Effector memory CD4-positive, alpha-beta T cell (primary cell): ENCODE data around the gene ANKRD63.

Experiments used
- DNase-seq, 3 donors: peaks; one replicate each; pipeline ENCODE4 v3.0.0-alpha.2; 2020
- H3K27ac ChIP-seq: 2 replicates; pipeline ENCODE4 v1.7.0; 2013; ENCODE audit warnings: mild to moderate bottlenecking, low read length, moderate library complexity; ENCODE audit not compliant: insufficient read depth, poor library complexity, severe bottlenecking
- H3K27me3 ChIP-seq: replicated peaks from 2 replicates; pipeline ENCODE4 v1.7.0; 2013; ENCODE audit warnings: mild to moderate bottlenecking, low read length; ENCODE audit not compliant: insufficient read depth, control insufficient read depth, poor library complexity, severe bottlenecking
- H3K36me3 ChIP-seq: 2 replicates; pipeline ENCODE4 v1.7.0; 2013; ENCODE audit warnings: mild to moderate bottlenecking, low read length, moderate library complexity; ENCODE audit not compliant: control insufficient read depth, insufficient read depth
- H3K4me1 ChIP-seq: 2 replicates; pipeline ENCODE4 v1.7.0; 2013; ENCODE audit warnings: low read length, mild to moderate bottlenecking; ENCODE audit not compliant: control insufficient read depth, insufficient read depth, poor library complexity, severe bottlenecking
- H3K4me3 ChIP-seq: 2 replicates; pipeline ENCODE4 v1.7.0; 2013; ENCODE audit warnings: low read length, low read depth, mild to moderate bottlenecking; ENCODE audit not compliant: insufficient read depth, poor library complexity, severe bottlenecking
- H3K9me3 ChIP-seq: 2 replicates; pipeline ENCODE4 v1.7.0; 2013; ENCODE audit warnings: mild to moderate bottlenecking, low read length, moderate library complexity; ENCODE audit not compliant: control insufficient read depth

The ANKRD63 gene

GRCh38 chr15:40238532-40239403 is 44.1 kb downstream of the ANKRD63 start, which contains the start of gene PAK6:
Gene PAK6 (plus strand): TSS chr15:40239063. CDS start chr15:40264786, 25,723 bp downstream.
- Histone ChIP-seq H3K36me3 (no peaks in the 10 kb centered on the region), H3K9me3 (no peaks in the 10 kb centered on the region), H3K27ac (no peak within 1 kb of the TSS), H3K4me1 (peaks cover 6% of the 10 kb centered on the region), H3K4me3 (no peak within 1 kb of the TSS), H3K27me3 (peaks cover 6% of the 10 kb centered on the region)
- no peak for DNase-seq

GRCh38 chr15:40235201-40235885 is 47.5 kb downstream of the ANKRD63 start:
- H3K27me3 ChIP-seq = peaks cover 6% of the 10 kb centered on the region
- H3K36me3 ChIP-seq = no peaks in the 10 kb centered on the region
- H3K27ac ChIP-seq = no peak overlapping the region
- H3K9me3 ChIP-seq = no peaks in the 10 kb centered on the region
- no peak overlapping the region for H3K4me3 ChIP-seq
- peaks cover 6% of the 10 kb centered on the region for H3K4me1 ChIP-seq
- DNase-seq = no peak

- no peak overlapping the region for H3K4me3 ChIP-seq
- H3K4me1 ChIP-seq = peaks cover 6% of the 10 kb centered on the region
- H3K27me3 ChIP-seq = peaks cover 6% of the 10 kb centered on the region
- no peaks in the 10 kb centered on the region for H3K9me3 ChIP-seq
- H3K27ac ChIP-seq = no peak overlapping the region
- no peaks in the 10 kb centered on the region for H3K36me3 ChIP-seq
- no peak for DNase-seq
Measured at GRCh38 chr15:40234783-40235182, 48.1 kb downstream of the ANKRD63 start.

- Histone ChIP-seq H3K9me3 (no peaks in the 10 kb centered on the region), H3K4me3 (no peak overlapping the region), H3K4me1 (peaks cover under 1% of the 10 kb centered on the region), H3K27ac (no peak overlapping the region), H3K27me3 (peaks cover 2% of the 10 kb centered on the region), H3K36me3 (no peaks in the 10 kb centered on the region)
- DNase-seq = no peak
Measured at GRCh38 chr15:40233727-40234577, 48.9 kb downstream of the ANKRD63 start.

- no peak overlapping the region for H3K27ac ChIP-seq
- no peak overlapping the region for H3K4me3 ChIP-seq
- DNase-seq = no peak
- H3K4me1 ChIP-seq = no peaks in the 10 kb centered on the region
- H3K36me3 ChIP-seq = no peaks in the 10 kb centered on the region
- H3K9me3 ChIP-seq = no peaks in the 10 kb centered on the region
- no peaks in the 10 kb centered on the region for H3K27me3 ChIP-seq
Measured at GRCh38 chr15:40232625-40233070, 50.2 kb downstream of the ANKRD63 start.
